GM23338 (cell line): Measurements from ENCODE around the gene ARFGEF2.

Experiments used
- EZH2 ChIP-seq: fragments of 200-600 bp; sonication (generic); IDR thresholded peaks from one replicate; pipeline ENCODE4 v1.8.0; 2017; ENCODE audit warnings: antibody characterized with exemption, mild to moderate bottlenecking, low read depth; ENCODE audit not compliant: unreplicated experiment
- EZH2phosphoT487 ChIP-seq: fragments of 200-600 bp; sonication (generic); IDR thresholded peaks from one replicate; pipeline ENCODE4 v1.8.1; 2018; ENCODE audit warnings: antibody characterized with exemption; ENCODE audit not compliant: unreplicated experiment
- NANOG ChIP-seq: IDR thresholded peaks from 2 replicates; pipeline ENCODE4 v1.6.1; 2016; ENCODE audit warnings: antibody characterized with exemption, borderline replicate concordance
- POLR2AphosphoS5 ChIP-seq: IDR thresholded peaks from 2 replicates; pipeline ENCODE4 v1.6.1; 2016; ENCODE audit warnings: antibody characterized with exemption, low read depth
- REST ChIP-seq: IDR thresholded peaks from one replicate; pipeline ENCODE4 v1.6.1; 2018; ENCODE audit warnings: antibody characterized with exemption; ENCODE audit not compliant: unreplicated experiment
- STAT1 ChIP-seq: IDR thresholded peaks from one replicate; pipeline ENCODE4 v1.6.1; 2016; ENCODE audit warnings: antibody characterized with exemption; ENCODE audit not compliant: unreplicated experiment
- TF ChIP-seq, protein P1 (sequence below), 2 experiments: fragments of 200-600 bp in 1 of 2; sonication (generic) in 1 of 2; conservative IDR thresholded peaks; 2 replicates each; pipeline versions ENCODE4 v1.5.1 to v1.6.1; 2016 to 2017; ENCODE audit warnings: antibody characterized with exemption in 2 of 2, low read depth in 2 of 2, mild to moderate bottlenecking in 2 of 2, moderate library complexity in 1 of 2

DNA sequence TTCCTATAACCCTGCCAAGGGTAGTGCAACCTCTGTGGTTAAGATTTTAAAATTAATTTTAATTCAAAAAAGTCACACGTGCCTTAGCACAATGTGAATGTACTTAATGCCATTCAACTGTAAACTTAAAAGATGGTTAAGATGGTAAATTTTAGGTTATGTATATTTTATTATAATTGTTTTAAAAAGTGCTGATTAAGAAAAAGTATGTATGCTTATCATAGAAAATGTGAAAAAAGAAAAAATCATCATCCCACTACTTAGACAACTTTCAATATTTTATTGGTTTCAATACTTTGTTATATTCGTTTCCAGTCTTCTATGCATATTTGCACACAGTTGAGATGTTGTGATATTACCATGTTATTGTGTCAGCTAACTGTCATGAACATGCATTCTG lies 18.7 kb downstream of the ARFGEF2 start:
- TF ChIP-seq, protein P1, sequence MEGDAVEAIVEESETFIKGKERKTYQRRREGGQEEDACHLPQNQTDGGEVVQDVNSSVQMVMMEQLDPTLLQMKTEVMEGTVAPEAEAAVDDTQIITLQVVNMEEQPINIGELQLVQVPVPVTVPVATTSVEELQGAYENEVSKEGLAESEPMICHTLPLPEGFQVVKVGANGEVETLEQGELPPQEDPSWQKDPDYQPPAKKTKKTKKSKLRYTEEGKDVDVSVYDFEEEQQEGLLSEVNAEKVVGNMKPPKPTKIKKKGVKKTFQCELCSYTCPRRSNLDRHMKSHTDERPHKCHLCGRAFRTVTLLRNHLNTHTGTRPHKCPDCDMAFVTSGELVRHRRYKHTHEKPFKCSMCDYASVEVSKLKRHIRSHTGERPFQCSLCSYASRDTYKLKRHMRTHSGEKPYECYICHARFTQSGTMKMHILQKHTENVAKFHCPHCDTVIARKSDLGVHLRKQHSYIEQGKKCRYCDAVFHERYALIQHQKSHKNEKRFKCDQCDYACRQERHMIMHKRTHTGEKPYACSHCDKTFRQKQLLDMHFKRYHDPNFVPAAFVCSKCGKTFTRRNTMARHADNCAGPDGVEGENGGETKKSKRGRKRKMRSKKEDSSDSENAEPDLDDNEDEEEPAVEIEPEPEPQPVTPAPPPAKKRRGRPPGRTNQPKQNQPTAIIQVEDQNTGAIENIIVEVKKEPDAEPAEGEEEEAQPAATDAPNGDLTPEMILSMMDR (conservative IDR thresholded peaks at IDR 0.05; ENCODE audit: low read depth in 2 of 2) = no peak
- no peak for TF ChIP-seq POLR2AphosphoS5
- TF ChIP-seq REST = no peak
- no peak for TF ChIP-seq STAT1
- TF ChIP-seq EZH2 = no peak
- TF ChIP-seq NANOG = no peak
- no peak for TF ChIP-seq EZH2phosphoT487
